ENCODE data around the gene SERPINA9. TPM values are rescaled to one million over a fixed set of nuclear protein-coding genes. Genes with fewer than 3 reads are reported as not detected.
"Not testable (repeated sequence)": the region's sequence is repeated elsewhere in the genome, so short reads cannot be mapped to it uniquely, and the experiment has no call there.

The SERPINA9 gene
- total RNA-seq, 1 donor from 2014 or later, result not detected

DNA sequence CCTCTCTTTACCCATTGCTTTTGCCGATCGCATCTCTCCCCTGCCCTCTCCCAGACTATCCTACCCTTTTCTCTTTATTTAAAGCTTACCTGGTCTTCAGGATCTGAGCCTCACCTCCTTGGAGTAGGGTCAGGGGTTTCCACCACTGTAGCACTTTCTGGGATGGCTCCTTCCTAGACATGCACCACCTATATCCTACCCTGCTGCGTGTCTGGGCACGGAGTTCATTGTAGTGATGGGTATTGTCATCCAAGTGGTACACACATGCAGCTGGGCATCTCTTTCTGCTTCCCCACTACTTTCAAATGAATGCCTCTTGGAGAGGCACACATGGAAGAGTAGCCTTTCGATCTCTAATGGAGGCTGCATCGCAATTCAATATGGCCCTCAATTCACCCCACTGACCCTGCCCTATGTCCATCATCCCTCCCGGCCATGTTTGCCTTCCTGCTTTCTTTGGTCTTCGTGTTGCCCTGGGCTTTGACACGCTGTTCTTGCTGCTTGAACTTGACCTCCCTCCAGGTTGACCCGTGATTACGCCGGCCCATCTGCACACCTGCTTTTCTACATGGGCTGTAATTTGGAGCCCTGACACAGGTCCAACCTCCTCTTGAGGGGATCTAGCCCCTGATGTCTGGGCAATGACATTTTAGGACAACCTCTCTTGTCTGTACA, 34.3 kb downstream of the SERPINA9 start:
- ATAC-seq, result no peak
- intact Hi-C loops (cut with micrococcal nuclease), result no loop called here
- DNase-seq, result no peak

DNA sequence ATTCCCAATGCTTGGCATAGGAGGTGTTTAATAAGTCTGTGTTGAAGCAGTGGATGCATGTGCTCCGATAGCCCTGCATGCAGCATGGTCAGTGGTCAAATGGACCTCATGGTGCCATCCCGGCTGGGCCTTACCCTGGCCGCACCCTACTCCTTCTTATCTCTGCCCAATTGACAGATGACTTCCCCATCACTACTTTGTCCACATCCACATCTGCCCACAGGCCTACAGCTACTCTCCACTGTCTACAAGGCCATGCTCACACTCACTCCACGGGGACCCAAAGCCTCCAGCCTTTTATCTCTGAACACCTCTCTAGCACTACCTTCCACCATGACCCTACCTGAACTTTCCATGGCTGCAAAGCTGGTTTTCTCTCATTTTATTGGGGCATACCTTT, 34.9 kb downstream of the SERPINA9 start:
- no peak for DNase-seq
- intact Hi-C loops (cut with micrococcal nuclease), result no loop called here
- ATAC-seq, result no peak

DNA sequence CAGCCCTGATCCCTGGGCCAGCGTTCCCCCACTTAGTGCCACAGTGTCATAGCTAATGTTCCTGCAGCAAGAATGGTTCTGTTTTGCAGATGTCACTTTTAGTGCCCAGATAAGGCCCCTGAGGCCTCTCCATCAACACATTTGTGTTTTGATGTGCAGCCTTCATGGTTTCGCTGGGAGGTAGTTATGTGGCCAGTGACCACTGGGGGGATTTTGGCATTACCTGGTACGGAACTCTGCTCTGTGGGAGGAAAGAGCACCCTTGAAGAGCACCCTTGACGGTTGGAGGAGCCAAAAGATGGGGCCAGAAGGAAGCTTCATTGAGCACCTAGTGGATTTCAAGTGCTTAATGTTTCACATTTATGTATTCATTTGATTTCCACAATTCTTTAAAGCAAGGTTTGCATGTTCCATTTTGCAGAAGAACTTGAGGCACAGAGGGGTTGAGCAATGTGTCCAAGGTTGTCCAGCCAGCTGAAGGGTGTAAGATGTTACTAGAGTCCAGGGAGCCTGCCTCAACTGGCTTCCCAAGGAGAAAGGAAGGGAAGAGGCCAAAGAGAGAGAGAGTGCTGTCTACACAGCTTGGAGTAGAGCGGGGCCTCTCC, 36.4 kb downstream of the SERPINA9 start:
- ATAC-seq, result no peak
- intact Hi-C loops (cut with micrococcal nuclease), result no loop called here
- DNase-seq, result no peak

DNA sequence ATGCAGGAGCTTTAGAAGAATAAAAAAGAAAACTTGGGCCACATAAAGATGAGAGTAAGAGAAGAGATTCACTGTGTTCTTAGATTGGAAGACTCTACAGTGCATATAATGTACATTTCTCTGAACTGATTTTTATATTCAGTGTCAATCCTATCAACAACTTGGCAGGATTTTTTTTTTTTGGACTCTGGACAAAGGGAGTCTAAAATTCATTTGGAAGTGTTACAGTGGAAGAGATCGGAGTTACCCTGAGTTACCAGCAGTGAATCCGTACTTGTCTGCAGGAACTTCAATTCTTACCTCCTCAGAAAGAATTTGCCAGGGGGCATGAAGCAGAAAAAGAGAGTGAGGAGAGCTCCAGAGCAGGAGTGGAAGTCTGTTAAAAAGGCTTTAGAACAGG, 47.4 kb downstream of the SERPINA9 start:
- no peak for DNase-seq
- intact Hi-C loops (cut with micrococcal nuclease), result no loop called here
- no peak for ATAC-seq

DNA sequence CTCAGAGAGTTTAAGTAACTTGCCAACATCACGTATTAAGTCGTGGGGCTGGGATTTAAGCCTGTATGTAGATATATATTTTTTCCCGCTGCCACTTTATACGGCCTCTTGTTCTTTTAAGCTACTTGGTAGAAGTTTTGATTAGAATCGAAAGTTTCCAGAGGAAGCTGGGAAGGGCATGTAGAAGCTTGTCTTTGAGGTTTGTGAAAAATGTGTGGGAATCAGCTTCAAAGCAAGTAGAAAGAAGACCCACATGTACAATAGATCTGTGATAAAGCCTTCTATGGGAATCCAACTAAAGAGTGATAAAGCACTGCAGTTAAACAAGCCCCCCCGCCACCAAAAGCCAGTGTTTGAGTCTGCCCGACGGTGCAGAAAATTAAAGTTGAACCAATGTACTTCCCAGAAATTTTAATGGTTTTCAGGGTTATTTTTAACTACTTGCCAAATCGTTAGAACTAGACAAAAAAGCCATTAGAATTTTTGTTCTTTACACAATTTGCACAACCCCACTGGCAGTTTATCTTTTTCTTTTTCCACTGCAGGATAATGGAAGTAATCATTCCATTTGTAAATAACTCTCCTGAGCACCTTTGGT, 48.9 kb downstream of the SERPINA9 start:
- no peak for DNase-seq
- ATAC-seq, result no peak
- intact Hi-C loops (cut with micrococcal nuclease), result no loop called here

DNA sequence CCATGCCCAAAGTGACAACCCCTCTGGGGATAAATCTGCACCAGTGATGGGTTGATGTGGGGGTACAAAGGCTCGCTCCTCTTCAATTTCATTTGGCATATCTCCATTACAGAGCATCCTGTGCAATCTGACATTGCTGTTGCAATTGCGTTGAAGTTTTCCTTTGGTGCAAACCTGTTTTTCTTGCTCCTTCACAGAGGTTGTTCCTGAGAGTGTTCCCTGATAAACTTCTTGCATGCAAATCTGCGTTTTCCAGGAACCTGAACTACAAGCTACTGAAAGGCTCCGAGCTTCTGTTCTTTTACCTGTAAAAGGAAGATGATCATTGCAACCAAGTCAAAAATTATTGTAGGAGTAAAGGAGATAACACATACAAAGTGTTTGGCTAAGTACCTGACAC, 49.5 kb downstream of the SERPINA9 start:
- no peak for ATAC-seq
- intact Hi-C loops (cut with micrococcal nuclease), result no loop called here

DNA sequence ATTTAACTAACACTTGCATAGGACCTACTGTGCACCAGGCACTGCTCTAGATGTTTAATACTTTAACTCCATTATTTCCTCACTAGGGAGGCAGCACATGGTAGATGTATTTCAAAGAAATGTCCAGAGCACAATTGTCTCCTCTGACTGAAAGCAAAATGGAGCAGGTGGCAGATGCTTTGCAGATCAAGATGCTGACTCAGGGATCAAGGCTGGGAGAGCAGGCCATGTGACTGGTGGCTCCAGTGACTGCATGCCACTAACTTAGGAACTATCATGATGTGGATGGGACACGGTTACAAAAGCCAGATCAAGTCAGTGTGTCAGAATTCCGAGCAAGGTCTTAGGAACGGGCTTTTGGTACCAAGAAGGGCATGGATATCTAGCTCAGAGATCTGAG, 51.6 kb downstream of the SERPINA9 start:
- intact Hi-C loops (cut with micrococcal nuclease), result no loop called here
- DNase-seq, result no peak
- ATAC-seq, result no peak

More for the DNA sequence above, 49.5 kb downstream of the SERPINA9 start:
- no peak for DNase-seq

DNA sequence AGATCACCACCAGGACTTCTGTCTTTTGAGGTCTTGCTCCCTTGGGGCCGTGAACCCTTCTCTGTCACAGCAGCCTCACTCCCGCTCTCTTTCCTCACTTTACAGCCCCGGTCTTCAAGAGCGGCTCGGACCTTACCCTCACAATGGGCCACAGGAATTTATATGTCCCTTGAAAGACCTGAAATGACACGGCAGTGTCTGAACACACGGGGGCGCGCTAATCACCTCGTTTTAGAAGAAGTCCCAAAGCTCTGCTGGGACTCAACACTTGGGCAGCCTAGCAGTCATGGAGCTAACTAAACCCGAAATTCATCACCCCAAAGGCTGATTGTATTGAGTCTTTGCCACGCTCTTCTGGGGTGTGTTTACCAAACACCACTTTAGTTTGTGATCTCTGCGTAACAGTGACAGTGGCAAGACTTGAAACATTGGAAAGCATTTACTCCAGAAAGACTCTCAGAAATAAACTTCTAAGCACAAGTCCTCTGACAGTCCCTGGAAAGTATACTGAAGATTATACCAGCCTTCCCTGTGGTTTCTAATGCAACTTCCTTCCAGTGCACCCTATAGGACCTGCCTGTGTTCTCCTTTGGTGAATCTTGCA, 52.4 kb downstream of the SERPINA9 start:
- ATAC-seq (no peak), DNase-seq (peak; percentile 74)
- intact Hi-C loops (cut with micrococcal nuclease), result no loop called here

DNA sequence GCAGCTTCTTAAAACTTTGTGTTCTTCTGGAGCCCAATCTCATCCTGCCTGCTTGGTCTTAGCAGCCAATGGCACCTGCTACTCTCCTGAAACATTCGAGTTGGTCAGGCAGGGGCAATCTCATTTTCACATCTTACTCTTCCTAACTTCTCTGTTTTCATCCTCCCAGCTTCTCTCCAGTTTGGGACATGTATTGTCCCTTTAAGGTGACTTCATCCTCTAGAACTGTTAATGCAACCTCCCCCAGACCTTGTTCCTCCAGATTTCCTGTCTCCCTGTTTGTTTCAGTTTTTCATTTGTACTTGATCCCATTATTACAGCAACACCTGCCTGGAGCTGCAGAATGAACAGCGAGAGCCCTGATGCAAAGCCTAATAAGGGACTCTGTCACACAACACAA, 54.7 kb downstream of the SERPINA9 start:
- ATAC-seq (no peak), DNase-seq (no peak)
- intact Hi-C loops (cut with micrococcal nuclease), result no loop called here

DNA sequence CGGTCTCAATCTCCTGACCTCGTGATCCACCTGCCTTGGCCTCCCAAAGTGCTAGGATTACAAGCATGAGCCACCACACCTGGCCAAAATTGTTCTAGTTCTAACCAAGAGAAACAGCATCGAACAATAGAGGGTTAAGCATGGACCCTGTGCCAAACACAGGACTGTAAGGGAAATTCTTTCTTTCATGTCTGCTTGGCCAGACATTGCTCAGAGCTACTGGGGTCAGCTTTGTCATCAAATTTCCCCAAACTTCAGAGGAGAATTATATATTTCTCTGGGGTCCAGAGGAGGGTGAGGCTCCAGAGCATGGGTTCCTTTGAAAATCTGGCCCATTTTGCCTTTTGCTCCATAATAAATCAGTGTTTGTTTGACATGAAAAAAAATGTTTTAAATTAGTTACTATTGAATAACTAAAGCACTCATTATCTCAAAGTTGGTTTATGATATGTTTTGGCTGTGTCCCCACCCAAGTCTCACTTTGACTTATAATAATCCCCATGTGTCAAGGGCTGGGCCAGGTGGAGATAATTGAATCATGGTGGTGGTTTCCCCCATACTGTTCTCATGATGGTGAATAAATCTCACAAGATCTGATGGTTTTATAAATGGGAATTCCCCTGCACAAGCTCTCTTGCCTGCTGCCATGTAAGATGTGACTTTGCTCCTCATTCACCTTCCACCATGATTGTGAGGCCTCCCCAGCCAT, 58.3 kb downstream of the SERPINA9 start:
- intact Hi-C loops (cut with micrococcal nuclease); ATAC-seq; DNase-seq: not testable (repeated sequence)

Other genes with a start within 250 kb of the SERPINA9 start
- not detected for gene SERPINA10, start 182.9 kb downstream of the SERPINA9 start, total RNA-seq
- gene SERPINA6, start 152.9 kb downstream of the SERPINA9 start, total RNA-seq, result not detected
- not detected for gene SERPINA2, start 109.5 kb downstream of the SERPINA9 start, total RNA-seq
- gene SERPINA1, start 87.6 kb downstream of the SERPINA9 start, total RNA-seq, result 7.7 TPM
- gene SERPINA11, start 23.4 kb downstream of the SERPINA9 start, total RNA-seq, result not detected
- not detected for gene SERPINA12, start 33.3 kb upstream of the SERPINA9 start, total RNA-seq
- not detected for gene SERPINA4, start 85.2 kb upstream of the SERPINA9 start, total RNA-seq
- 4.0 TPM for gene SERPINA5, start 105.2 kb upstream of the SERPINA9 start, total RNA-seq
- gene SERPINA3, start 136.2 kb upstream of the SERPINA9 start, total RNA-seq, result 63.5 TPM